ENCODE results near the gene PCSK4.

DNA sequence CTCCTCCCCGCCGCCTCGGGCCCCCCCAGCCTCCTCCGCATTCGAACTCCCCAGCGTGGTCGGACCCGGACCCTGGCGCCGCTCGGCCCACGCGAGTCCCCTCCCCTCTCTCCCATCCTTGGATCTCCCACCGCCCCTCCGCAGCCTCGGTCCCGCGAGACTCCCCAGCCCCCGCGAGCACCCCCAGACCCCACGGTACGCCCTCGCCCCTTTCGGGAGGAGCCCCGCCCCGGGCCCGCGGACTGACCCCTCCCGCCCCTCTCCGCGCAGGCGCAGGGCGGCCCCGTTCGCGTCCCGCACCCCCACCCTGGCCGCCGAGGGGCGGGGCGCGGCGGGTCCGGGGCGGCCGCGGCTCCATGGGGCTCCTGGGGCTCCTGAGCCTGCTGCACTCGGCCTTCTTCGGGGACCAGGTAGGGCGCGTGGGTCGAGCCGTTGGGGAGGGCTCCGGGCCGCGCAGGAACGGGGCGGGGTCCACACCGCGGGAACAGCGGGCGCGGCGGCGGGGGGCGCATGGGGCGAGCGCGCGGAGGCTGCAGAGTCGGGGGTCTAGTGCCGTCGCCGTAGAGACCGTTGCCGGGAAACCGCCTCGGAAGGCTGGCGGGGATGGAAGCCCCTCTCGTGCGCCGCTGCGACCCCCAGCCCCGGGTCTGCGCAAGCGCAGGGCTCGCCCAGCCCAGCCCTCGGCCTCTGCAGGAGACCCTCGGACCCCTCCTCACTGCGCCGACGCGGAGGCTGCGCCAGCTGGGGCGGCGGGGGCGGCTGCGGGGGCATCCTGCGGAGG is 44.0 kb downstream of the PCSK4 start:
- TF ChIP-seq, protein P1, sequence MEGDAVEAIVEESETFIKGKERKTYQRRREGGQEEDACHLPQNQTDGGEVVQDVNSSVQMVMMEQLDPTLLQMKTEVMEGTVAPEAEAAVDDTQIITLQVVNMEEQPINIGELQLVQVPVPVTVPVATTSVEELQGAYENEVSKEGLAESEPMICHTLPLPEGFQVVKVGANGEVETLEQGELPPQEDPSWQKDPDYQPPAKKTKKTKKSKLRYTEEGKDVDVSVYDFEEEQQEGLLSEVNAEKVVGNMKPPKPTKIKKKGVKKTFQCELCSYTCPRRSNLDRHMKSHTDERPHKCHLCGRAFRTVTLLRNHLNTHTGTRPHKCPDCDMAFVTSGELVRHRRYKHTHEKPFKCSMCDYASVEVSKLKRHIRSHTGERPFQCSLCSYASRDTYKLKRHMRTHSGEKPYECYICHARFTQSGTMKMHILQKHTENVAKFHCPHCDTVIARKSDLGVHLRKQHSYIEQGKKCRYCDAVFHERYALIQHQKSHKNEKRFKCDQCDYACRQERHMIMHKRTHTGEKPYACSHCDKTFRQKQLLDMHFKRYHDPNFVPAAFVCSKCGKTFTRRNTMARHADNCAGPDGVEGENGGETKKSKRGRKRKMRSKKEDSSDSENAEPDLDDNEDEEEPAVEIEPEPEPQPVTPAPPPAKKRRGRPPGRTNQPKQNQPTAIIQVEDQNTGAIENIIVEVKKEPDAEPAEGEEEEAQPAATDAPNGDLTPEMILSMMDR (IDR thresholded peaks at IDR 0.05), result no peak
- no peak for TF ChIP-seq EP300 (IDR thresholded peaks at IDR 0.05)
- TF ChIP-seq POLR2A (IDR thresholded peaks at IDR 0.05), result no peak

Data from upper lobe of left lung (tissue), 4 donors.